HUDEP-2 (cell line): ENCODE measurements around the gene PTPN9.
"Not testable (repeated sequence)": the region's sequence is repeated elsewhere in the genome, so short reads cannot be mapped to it uniquely, and the experiment has no call there.

Source experiments
- DNase-seq, 76 experiments: peaks; one replicate each; lab custom pipeline; 2025; ENCODE audit not compliant: unreplicated experiment in 76 of 76; lab: John Stamatoyannopoulos, UW

PTPN9 gene

DNA sequence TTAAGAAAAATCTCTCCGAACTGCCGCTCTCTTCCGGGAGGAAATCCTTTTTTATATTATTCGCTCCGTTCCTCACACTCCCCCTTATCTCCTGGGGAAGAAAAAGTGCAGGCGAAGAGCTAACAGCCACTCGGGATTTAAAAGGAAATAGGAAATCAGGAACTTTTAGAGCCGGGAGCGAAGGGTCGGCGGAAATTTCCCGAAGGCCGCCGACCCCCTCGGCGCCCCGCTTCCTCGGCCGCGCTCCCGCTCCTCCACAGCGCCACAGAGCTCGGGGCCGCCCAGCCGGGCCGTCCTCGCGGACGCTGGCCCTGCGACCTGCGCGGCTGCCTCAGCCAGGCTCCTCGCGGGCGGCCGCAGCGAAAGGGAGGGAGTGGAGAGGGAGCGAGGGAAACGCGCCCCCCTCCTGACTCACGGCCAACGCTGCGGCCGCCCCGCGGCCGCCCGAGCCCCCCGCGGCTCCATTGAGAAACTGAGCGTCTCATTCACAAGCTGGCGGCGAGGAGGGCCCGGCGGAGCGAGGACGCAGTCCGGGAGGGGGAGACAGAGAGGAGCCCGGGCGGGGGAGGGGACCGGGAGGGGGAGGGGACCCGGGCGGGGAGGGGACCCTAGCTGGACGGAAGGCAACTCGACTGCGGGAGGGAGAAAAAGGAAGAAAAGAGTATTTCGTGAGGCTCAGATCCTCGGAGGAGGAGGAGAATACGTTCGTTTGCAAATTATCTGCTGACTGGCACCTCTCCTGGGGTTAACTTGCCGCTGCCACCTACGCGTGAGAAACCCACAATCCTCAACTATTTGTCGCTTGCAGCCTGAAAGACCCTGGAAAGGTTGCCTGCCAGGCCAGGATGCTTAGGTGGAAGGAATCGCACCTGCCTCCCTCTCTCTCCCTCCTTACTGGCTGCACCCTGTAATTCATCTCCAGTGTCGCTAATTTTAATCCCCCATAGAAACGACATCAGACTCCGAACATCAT, at the start of gene PTPN9:
TSS of gene PTPN9 (minus strand) at position 368 of the 973 bp plus-strand sequence. CDS start 539 bp downstream, outside the sequence.
- peak in 60 of 76 experiments; percentile 10 to 71 (median 52) for DNase-seq

DNA sequence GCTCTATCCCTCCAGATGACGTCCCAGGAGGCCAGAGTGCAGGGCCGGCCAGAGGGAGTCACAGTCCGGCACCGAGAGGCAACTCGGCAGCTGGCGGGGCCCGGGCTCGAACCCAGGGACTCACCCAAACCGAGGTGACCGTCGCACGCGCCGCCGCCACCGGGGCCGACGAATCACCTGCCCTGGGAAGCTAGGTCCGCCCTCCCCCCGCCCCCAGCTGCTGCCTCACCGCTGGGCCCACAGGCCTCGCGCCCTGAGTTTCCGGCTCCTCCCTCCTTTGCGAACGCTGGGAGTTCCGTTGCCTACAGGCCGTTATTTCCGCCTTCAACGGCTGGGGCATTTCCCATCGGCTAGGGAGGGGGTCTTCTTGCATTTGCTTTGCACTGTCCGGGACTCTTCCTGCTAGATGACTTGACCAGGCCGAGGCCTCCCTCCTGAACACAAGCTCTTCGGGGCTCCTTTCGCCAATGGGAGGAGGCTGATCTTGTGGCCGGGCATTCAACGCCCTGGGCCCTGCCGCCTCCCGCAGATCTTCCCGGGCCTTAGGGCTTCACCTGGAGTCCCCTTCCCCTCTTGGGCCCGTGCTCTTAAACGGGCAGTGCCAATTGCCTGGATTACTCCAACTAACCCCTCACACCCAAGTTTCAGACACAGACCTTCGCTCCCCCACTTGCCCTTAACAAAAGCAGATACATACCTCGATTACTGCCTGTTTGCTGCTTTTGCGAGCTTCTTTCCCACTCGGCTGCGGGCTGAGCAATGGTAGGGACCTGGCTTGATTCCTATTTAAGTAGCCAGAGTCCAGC, 46.6 kb upstream of the PTPN9 start, which contains the start of gene SNUPN:
TSS of gene SNUPN (minus strand) at position 184 of the 806 bp plus-strand sequence. CDS start 4,674 bp downstream, outside the sequence.
- DNase-seq, result peak in 75 of 76 experiments; percentile 63 to 94 (median 87)

DNA sequence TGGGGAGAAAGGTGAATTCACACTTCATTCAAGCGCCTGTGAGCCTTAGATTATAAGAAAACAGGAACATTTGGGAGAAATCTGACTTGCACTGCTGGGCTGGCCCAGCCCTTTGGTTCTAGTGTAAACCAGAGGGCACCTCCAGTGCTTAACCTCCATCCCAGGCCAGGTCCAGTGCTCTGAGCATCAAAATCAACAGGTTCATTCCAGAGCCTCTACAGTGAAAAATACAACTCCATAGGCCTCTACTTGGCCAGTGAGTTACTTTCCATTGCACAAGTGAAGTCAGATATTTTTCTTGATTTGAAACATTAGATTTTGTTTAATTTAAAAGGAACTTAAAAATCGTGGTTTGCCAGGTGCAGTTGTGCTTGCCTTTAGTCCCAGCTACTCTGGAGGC, 43.4 kb upstream of the PTPN9 start:
- DNase-seq, result no peak

DNA sequence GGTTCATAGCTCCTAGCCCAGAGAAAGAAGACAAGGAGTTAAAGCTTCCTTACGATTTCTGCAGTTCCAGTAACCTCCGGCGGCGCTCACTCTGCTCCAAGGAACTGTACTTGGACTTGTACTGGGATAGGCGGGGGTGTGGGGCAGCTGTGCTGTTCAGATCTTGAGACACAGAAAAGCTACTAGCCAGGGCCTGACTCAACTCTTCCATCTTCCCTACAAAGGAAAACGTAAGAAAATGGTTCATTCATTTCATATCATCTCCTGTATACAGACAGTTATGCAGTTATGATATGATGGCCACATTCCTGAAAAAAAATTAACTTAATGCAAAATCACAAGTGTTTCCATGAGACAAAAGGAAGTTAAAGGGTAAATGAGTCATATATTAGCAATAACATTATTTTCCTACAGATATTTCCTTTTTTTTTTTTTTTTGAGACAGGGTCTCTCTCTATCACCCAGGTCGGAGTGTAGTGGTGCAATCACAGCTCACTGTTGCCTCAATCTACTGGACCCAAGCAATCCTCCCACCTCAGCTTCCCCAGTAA, 41.8 kb upstream of the PTPN9 start:
- DNase-seq, result no peak

DNA sequence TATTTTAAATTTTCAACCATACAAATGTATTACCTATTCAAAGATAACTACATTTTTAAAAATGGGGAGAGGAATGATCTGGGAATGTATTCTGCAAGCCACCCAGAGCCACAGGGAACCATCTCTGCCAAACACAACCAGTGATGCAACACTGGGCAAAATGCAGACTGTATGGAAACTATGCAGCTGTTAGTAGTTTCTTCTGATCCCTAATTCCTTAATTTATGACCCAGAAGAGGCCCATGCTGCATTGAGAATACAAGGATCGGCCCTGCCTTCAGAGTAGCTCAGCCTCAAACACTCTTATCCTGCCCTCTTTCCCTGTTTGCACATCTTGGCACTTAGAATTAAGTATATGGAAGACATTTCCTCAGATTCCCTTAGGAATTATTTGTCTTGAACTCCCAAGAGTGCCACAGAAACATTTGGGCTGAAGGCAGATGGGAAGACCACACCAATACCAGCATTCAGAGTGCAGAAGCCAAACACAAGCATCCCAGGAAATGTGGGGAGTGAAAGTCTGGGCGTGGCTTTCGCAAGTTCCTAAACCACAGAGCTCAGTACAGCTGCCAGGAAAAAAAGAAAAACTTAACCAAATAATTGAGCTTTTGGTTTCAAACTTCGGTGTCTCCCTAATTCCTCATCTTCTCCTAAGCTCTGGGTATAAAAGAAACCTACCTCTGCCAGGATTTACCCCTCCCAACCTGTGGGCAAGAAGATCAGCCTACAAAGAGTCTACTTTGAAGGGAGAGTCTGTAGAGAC, 41.1 kb upstream of the PTPN9 start:
- DNase-seq, result no peak

DNA sequence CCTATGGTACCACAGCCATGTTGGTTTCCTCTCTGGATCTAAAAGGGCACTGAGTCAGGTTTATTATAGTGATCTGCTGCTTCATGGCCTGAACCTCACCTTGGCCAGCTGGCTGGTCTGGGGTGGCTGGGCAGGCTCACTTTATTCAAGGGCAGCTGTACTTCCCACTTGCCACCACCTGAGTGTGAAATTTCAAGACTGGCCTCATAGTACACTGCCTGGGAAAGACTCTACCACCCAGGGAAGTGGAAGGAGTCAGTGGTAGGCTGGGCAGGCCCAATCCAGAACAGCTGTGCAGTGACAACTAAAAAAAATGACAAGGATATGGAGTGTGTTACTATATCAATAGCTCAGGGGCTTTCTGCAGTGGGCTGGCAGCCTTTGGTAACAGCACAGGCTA, 37.7 kb upstream of the PTPN9 start:
- no peak for DNase-seq

DNA sequence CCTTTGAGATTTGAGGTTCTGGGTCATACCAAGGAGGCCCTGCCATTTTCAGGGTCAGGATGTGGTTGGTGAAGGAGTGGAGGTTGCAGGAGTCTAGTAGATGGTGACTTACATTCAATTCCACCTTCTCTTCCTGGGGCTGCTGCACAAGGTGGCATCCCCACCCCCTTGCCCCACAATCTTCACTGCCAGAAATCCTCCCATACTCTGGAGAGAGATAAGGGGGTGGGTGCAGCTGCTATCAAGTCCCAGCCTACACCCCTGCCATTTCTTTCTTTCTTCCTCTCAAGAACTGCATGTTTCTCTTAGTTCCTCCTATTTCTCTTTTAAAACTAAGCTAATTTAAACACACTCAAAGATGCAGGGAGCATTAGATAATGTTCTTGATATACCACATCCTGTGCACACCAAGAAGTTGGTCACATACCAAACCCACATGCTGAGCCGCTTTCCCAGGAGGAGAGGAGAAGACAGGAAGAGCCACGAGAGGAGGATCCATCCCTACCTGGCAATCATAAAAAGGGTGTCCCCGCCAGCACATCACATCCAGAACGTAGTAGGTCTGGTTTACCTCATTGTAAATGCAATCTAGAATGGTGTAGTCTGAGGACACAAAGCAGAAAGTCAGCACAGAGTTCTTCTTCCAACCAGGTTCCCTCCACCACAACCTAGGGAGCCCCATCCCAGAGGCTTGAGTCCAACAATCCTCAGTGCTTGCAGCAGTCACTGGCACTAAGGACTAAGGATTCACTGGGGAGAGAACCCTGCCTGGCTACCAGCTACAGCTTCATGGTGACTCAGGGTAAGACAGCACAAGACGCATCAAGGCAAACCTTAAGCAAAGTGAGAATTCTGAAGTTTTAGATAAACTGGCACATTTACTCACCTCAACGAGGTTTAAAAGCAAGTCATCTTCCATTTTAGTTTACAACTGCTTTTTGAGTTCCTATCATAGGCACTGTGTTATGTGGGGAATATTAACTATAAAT, 27.9 kb upstream of the PTPN9 start:
- DNase-seq, result peak in 72 of 76 experiments; percentile 24 to 85 (median 60)

DNA sequence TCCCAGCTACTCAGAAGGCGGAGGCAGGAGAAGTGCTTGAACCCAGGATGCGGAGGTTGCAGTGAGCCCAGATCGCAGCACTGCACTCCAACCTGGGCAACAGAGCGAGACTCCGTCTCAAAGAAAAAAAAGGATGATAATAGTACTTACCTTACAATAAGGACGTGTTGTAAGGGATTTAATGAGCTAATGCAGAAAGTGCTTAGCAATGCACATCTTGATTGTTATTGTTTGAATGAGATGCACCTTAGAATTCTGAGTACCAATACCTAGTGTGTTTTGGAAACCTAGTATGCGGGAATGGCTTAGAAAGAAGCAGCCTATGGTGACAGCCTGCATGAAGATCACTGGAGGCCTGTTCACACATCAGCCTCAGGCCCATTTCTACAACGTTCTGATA, 26.9 kb upstream of the PTPN9 start:
- DNase-seq, result no peak

DNA sequence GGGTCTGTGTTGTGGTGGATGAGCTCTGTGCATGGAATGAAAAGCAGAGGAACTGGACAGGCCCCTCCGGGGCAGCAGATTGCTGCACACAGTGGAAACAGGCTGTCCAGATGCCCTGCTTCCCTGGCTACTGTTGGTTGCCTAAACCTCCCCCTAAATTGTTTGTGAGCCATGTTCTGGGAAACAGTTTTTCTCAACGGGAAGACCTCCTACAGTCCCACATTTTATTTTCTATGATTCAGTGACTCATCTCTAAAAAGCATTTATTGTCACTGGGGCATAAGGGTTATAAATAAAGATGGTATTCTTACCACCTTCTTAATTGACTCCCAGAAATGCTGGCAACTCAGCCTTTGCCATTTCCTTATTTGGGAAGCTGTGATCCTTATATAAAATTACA, 20.3 kb upstream of the PTPN9 start:
- DNase-seq, result no peak

DNA sequence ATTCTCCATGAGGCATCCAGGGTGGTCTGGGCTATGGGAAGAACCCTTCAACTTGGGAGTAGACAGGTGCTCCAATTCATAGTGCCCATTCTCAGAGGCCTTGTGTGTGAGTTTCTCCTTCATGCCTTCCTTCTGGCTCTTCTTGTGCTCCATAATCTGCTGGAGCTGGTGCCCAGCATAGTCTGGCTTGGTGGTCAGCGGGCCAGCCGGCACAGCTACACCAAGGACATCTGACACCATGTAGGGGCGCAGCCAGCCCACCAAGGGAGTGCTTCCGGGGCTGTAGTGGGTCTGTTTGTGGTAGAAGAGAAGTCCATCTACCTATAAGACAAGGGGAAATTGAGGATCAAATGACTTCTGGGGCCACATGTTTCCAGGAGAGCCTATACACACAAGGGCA, 19.2 kb upstream of the PTPN9 start:
- no peak for DNase-seq

DNA sequence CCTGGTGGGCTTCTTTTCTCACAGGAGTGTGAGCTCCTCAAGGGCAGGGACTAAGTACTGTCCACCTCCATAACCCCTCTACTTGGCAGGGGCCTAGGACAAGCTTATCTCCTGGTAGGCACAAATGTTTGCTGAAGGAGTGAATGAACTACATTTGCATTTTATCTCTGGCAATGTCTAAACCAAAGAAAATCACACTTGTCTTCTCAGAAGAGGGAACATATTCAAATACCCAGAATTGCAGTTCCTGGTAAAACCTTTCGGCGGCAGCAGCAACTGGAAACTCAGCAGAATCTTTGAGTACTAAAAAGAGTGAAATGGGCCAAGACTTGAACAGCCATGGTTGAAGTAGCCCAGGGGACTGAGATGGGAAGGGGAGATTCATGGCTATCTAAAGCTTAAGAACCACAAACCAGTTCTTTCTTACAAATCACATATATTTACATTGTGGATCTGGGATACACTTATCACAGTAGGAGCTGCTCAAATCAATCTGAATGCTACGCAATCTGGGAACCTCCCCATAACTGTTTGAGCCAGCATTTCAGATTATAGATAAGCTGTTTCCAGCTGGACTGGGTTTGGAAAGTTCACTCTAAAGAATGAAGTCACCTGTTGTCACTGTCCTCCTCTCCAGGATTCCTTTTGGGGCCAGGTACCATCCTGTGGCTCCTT, 18.7 kb upstream of the PTPN9 start:
- peak in 51 of 76 experiments; percentile 2 to 84 (median 43) for DNase-seq

DNA sequence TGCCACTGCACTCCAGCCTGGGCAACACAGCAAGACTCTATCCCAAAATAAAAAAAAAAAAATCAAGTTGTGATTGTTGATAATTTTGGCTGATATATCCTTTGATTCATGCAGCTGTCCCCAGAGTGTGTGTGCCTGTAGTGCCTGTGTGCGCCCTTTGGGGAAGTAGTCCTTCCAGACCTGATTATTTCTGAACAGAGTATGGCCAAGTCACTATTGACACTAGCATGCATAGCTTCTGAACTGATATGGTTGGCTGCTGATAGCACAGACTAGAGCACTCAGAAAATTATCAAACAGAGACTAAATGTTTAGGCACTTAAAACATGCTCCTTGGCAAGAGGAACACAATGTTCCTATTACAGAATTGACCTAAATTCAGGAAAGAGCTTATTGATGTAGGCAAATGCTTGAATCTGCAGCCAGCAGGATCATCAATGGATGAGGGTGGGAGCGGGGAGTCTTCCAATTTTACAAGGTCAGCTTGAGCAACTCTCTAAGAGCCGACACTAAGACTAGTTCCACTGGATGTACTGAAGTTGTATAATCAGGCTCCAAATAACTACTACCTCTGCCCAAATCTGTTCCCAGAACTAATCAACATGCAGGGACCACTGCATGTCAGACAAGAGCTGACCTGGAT, 17.7 kb upstream of the PTPN9 start:
- DNase-seq, result no peak

DNA sequence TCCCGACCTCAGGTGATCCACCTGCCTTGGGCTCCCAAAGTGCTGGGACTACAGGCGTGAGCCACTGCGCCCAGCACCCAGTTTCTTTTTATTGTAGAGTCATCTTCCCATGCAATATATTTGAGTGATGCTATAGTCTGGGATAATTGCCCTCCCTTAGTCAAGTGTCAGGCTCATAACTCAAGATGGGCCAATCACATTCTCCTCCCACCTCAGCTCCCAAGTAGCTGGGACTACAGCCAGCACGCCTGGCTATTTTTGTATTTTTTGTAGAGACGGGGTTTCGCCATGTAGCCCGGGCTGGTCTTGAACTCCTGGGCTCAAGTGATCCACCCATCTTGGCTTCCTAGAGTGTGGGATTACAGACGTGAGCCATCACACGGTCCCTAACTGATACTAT, 15.2 kb upstream of the PTPN9 start:
- DNase-seq, result no peak

DNA sequence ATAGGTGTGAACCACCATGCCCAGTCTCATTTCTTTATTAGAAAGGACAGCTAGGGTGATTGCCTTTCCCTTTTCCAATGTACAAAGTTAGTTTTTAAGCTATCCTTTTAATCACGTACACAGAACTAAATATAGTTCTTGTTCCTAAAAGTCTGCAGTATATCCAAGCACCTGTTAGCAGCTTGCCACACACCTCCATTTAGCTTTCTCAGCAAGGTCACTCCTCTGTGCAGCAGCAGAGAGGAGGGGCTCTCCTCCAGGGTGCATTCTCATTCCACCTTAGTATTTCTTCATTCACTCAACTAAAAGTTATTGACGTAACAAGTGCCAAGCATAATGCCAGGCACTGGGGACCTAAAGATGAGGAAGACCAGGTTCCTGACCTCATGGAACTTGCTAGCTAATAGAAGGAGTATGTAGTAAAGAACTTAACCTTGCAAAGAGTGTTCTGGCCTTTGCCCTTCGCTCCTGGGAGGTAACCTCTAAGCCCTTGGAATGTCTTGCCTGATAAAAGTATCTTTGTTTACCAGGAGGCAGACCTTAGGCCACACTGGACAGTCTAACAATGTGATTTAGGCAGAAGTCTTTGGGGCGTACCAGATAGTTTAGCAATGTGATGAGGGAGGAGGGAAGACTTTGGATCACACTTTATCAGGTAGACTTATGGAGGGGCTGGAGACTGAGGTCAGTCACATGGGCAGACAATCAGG, 12.7 kb upstream of the PTPN9 start:
- DNase-seq, result peak in 1 of 76 experiments; percentile 6

DNA sequence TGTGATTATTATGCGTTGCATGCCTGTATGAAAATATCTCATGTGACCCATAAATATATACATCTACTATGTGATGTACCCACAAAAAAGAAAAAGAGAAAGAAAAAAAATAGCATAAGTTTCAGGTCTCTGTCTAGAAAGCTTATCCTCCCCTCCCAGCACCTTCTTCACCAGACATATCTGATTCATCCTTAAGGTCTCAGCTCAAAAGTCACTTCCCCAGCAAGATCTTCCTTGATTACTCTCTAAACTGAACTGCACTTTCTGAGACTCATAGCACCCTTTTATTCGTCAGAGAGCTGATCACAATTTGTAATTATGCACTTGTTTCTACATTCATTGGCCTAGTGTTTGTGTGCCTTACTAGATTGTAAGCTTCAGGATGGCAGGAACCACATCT, 11.1 kb upstream of the PTPN9 start:
- peak in 3 of 76 experiments; percentile 2 to 18 (median 11) for DNase-seq

DNA sequence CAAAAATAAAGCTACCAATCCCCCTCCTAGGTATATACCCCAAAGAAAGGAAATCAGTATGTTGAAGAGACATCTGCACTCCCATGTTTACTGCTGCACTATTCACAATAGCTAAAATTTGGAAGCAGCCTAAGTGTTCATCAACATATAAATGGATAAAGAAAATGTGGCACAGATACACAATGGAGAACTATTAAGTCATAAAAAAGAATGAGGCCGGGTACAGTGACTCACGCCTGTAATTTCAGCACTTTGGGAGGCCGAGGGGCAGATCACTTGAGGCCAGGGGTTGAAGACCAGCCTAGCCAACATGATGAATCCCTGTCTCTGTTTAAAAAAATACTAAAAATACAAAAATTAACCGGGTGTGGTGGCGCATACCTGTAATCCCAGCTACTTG, 10.0 kb upstream of the PTPN9 start:
- no peak for DNase-seq

DNA sequence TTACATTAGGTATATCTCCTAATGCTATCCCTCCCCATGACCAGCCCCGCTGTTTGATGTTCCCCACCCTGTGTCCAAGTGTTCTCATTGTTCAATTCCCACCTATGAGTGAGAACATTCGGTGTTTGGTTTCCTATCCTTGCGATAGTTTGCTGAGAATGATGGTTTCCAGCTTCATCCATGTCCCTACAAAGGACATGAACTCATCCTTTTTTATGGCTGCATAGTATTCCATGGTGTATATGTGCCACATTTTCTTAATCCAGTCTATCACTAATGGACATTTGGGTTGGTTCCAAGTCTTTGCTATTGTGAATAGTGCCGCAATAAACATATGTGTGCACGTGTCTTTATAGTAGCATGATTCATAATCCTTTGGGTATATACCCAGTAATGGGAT, 7.3 kb upstream of the PTPN9 start:
- not testable (repeated sequence) for DNase-seq
